OCI-LY1 (cell line): ENCODE measurements around the gene RNF150.

Experiments used
- H2AFZ ChIP-seq: fragments of 200-600 bp; sonication (generic), shearing (Covaris generic); 2 replicates; pipeline ENCODE4 v1.6.0; 2014; ENCODE audit warnings: antibody characterized with exemption, mild to moderate bottlenecking, low read length
- H3F3A ChIP-seq: fragments of 200-600 bp; sonication (generic), shearing (Covaris generic); 2 replicates; pipeline ENCODE4 v1.6.0; 2014; ENCODE audit warnings: mild to moderate bottlenecking, antibody characterized with exemption, low read length, moderate library complexity; ENCODE audit not compliant: insufficient read depth
- H3K27ac ChIP-seq: fragments of 200-600 bp; sonication (generic); 2 replicates; pipeline ENCODE4 v1.5.1; 2014; ENCODE audit warnings: low read length, mixed run types, mild to moderate bottlenecking, low read depth; ENCODE audit not compliant: poor library complexity, severe bottlenecking
- H3K27me3 ChIP-seq: fragments of 200-600 bp; sonication (generic); 2 replicates; pipeline ENCODE4 v1.6.0; 2014; ENCODE audit warnings: antibody characterized with exemption, mild to moderate bottlenecking, low read length, moderate library complexity; ENCODE audit not compliant: insufficient read depth
- H3K36me3 ChIP-seq: fragments of 200-600 bp; sonication (generic); 2 replicates; pipeline ENCODE4 v1.6.1; 2014; ENCODE audit warnings: mild to moderate bottlenecking, antibody characterized with exemption, low read length, moderate library complexity, mixed read lengths; ENCODE audit not compliant: insufficient read depth
- H3K4me1 ChIP-seq: fragments of 200-600 bp; sonication (generic); 2 replicates; pipeline ENCODE4 v1.5.1; 2014; ENCODE audit warnings: mild to moderate bottlenecking, low read length, moderate library complexity; ENCODE audit not compliant: insufficient read depth, severe bottlenecking
- H3K4me2 ChIP-seq: fragments of 200-600 bp; sonication (generic), shearing (Covaris generic); 2 replicates; pipeline ENCODE4 v1.6.1; 2014; ENCODE audit warnings: low read length
- H3K4me3 ChIP-seq: fragments of 200-600 bp; sonication (generic); 2 replicates; pipeline ENCODE4 v1.5.1; 2014; ENCODE audit warnings: low read length, low read depth, mild to moderate bottlenecking, mixed read lengths; ENCODE audit not compliant: poor library complexity, severe bottlenecking
- H3K79me2 ChIP-seq: fragments of 200-600 bp; shearing (Covaris generic); 2 replicates; pipeline ENCODE4 v1.6.1; 2016; ENCODE audit warnings: mixed run types, low read length, mixed read lengths; ENCODE audit not compliant: insufficient read depth
- H3K9ac ChIP-seq: fragments of 200-600 bp; sonication (generic), shearing (Covaris generic); 2 replicates; pipeline ENCODE4 v1.6.1; 2014; ENCODE audit warnings: mild to moderate bottlenecking, low read length, mixed read lengths
- H3K9me2 ChIP-seq: fragments of 200-600 bp; sonication (generic), shearing (Covaris generic); 2 replicates; pipeline ENCODE4 v1.6.1; 2014; ENCODE audit warnings: low read depth, mild to moderate bottlenecking, low read length, mixed read lengths
- H3K9me3 ChIP-seq: fragments of 200-600 bp; shearing (Covaris generic); 2 replicates; pipeline ENCODE4 v1.6.1; 2014; ENCODE audit warnings: low read length, mixed read lengths
- H4K20me1 ChIP-seq: fragments of 200-600 bp; sonication (generic), shearing (Covaris generic); 2 replicates; pipeline ENCODE4 v1.6.0; 2016; ENCODE audit warnings: mild to moderate bottlenecking, low read length; ENCODE audit not compliant: insufficient read depth
- CTCF ChIP-seq: fragments of 200-600 bp; sonication (generic), shearing (Covaris generic); IDR thresholded peaks from 2 replicates; pipeline ENCODE4 v1.5.1; 2017; ENCODE audit warnings: mild to moderate bottlenecking, antibody characterized with exemption, low read length, moderate library complexity, mixed read lengths
- EZH2 ChIP-seq: fragments of 200-600 bp; sonication (generic), shearing (Covaris generic); IDR thresholded peaks from 2 replicates; pipeline ENCODE4 v1.8.0; 2017; ENCODE audit warnings: borderline replicate concordance, mixed run types, mild to moderate bottlenecking, antibody characterized with exemption, low read length, moderate library complexity, mixed read lengths

RNF150 gene

GRCh38 chr4:141081921-141082395 lies 51.3 kb downstream of the RNF150 start:
- TF ChIP-seq CTCF = no peak
- TF ChIP-seq EZH2 = no peak
- Histone ChIP-seq H3F3A (no peaks in the 10 kb centered on the region), H3K79me2 (no peaks in the 10 kb centered on the region), H3K27me3 (no peaks in the 10 kb centered on the region; the same call in 1 of the 2 replicates), H3K9me2 (no peaks in the 10 kb centered on the region), H4K20me1 (no peaks in the 10 kb centered on the region), H3K36me3 (no peaks in the 10 kb centered on the region), H3K9me3 (no peaks in the 10 kb centered on the region), H3K4me2 (no peak overlapping the region), H3K4me3 (no peak overlapping the region), H2AFZ (no peak overlapping the region), H3K4me1 (no peaks in the 10 kb centered on the region), H3K27ac (no peak overlapping the region), H3K9ac (no peak overlapping the region)

- TF ChIP-seq EZH2 = no peak
- no peak for TF ChIP-seq CTCF
- Histone ChIP-seq H3K4me2 (no peak overlapping the region), H4K20me1 (no peaks in the 10 kb centered on the region), H3K4me1 (no peaks in the 10 kb centered on the region), H2AFZ (no peak overlapping the region), H3K9ac (no peak overlapping the region), H3K36me3 (no peaks in the 10 kb centered on the region), H3K4me3 (no peak overlapping the region), H3K27me3 (no peaks in the 10 kb centered on the region; the same call in 1 of the 2 replicates), H3F3A (no peaks in the 10 kb centered on the region), H3K79me2 (no peaks in the 10 kb centered on the region), H3K27ac (no peak overlapping the region), H3K9me3 (no peaks in the 10 kb centered on the region), H3K9me2 (no peaks in the 10 kb centered on the region)
Measured at GRCh38 chr4:141080668-141081067, 52.6 kb downstream of the RNF150 start.

- Histone ChIP-seq H3K79me2 (no peaks in the 10 kb centered on the region), H2AFZ (no peak overlapping the region), H4K20me1 (no peaks in the 10 kb centered on the region), H3K9me3 (no peaks in the 10 kb centered on the region), H3K4me3 (no peak overlapping the region), H3K9ac (no peak overlapping the region), H3F3A (no peaks in the 10 kb centered on the region), H3K9me2 (no peaks in the 10 kb centered on the region), H3K27ac (no peak overlapping the region), H3K4me2 (no peak overlapping the region), H3K4me1 (no peaks in the 10 kb centered on the region), H3K27me3 (no peaks in the 10 kb centered on the region; the same call in 1 of the 2 replicates), H3K36me3 (no peaks in the 10 kb centered on the region)
- no peak for TF ChIP-seq CTCF
- no peak for TF ChIP-seq EZH2
Measured at GRCh38 chr4:141079393-141079930, 53.8 kb downstream of the RNF150 start.
